Adipose tissue (tissue), 3 donors: ENCODE results near the gene CMIP. TPM values are rescaled to one million over a fixed set of nuclear protein-coding genes. Genes with fewer than 3 reads are reported as not detected.

Experiments
- H3K27ac ChIP-seq: one replicate; pipeline ENCODE4 v1.5.1; 2013; ENCODE audit warnings: low read depth, low read length
- WGBS, 3 donors: extraction: QIAGEN DNeasy Blood & Tissue Kit; methylation state at CpG; one replicate each; pipeline ENCODE4 v1.1.7; 2013; 5-methylcytosine and 5-hydroxymethylcytosine counted together
- polyA plus RNA-seq, 3 donors: library from polyadenylated mRNA; stranded (reverse); fragments of 200-250 nt; gene quantifications; one replicate each; pipeline ENCODE4 v1.2.3, GENCODE V29; 2013
- donor health status: healthy with polysubstance abuse.
- donor health status: Bipolar disorder and iron deficiency.
- donor health status: healthy.

CMIP gene
- polyA plus RNA-seq, 3 donors: 9.2 to 22.9 (median 13.3) TPM

GRCh38 chr16:81456523-81457325 lies 12.1 kb downstream of the CMIP start:
- no peak overlapping the region for H3K27ac ChIP-seq
- 66 to 88% (median 81%) methylated on average over 22 to 23 of the region's 23 CpGs for WGBS, 3 donors

GRCh38 chr16:81457326-81458133 lies 12.9 kb downstream of the CMIP start:
- WGBS, 3 donors: 51 to 61% (median 57%) methylated on average over 17 of the region's 17 CpGs
- no peak overlapping the region for H3K27ac ChIP-seq

GRCh38 chr16:81458149-81458669 lies 13.6 kb downstream of the CMIP start:
- 76 to 92% (median 88%) methylated on average over 8 of the region's 8 CpGs for WGBS, 3 donors
- no peak overlapping the region for H3K27ac ChIP-seq

- 91% methylated on average over 19 of the region's 19 CpGs for WGBS, 3 donors
- no peak overlapping the region for H3K27ac ChIP-seq
Observed at GRCh38 chr16:81458827-81459598, 14.4 kb downstream of the CMIP start.

GRCh38 chr16:81460075-81460474 lies 15.5 kb downstream of the CMIP start:
- no peak overlapping the region for H3K27ac ChIP-seq
- 59 to 87% (median 82%) methylated on average over 3 of the region's 3 CpGs for WGBS, 3 donors

GRCh38 chr16:81461243-81461642 lies 16.6 kb downstream of the CMIP start:
- WGBS, 3 donors: 94 to 96% (median 95%) methylated on average over 4 of the region's 4 CpGs
- no peak overlapping the region for H3K27ac ChIP-seq

- WGBS, 3 donors: 78 to 98% (median 80%) methylated on average over 4 of the region's 4 CpGs
Observed at GRCh38 chr16:81461766-81462165, 17.2 kb downstream of the CMIP start.

GRCh38 chr16:81462683-81463082 lies 18.1 kb downstream of the CMIP start:
- no peak overlapping the region for H3K27ac ChIP-seq
- 66 to 89% (median 86%) methylated on average over 4 of the region's 4 CpGs for WGBS, 3 donors

More at GRCh38 chr16:81461766-81462165, 17.2 kb downstream of the CMIP start:
- H3K27ac ChIP-seq: no peak overlapping the region

GRCh38 chr16:81463296-81463890 lies 18.8 kb downstream of the CMIP start:
- WGBS, 3 donors: 67 to 87% (median 74%) methylated on average over 16 of the region's 16 CpGs
- no peak overlapping the region for H3K27ac ChIP-seq

- 88 to 96% (median 93%) methylated on average over 5 of the region's 5 CpGs for WGBS, 3 donors
- no peak overlapping the region for H3K27ac ChIP-seq
Observed at GRCh38 chr16:81464279-81464678, 19.7 kb downstream of the CMIP start.

- 40 to 81% (median 80%) methylated on average over 18 of the region's 18 CpGs for WGBS, 3 donors
- no peak overlapping the region for H3K27ac ChIP-seq
Observed at GRCh38 chr16:81465375-81465943, 20.9 kb downstream of the CMIP start.

GRCh38 chr16:81466356-81466980 lies 21.9 kb downstream of the CMIP start:
- no peak overlapping the region for H3K27ac ChIP-seq
- 55 to 66% (median 61%) methylated on average over 7 of the region's 7 CpGs for WGBS, 3 donors

GRCh38 chr16:81467072-81467471 lies 22.5 kb downstream of the CMIP start:
- H3K27ac ChIP-seq: no peak overlapping the region

GRCh38 chr16:81467815-81468214 lies 23.2 kb downstream of the CMIP start:
- no peak overlapping the region for H3K27ac ChIP-seq
- WGBS, 3 donors: 85 to 99% (median 92%) methylated on average over 8 of the region's 8 CpGs

More at GRCh38 chr16:81467072-81467471, 22.5 kb downstream of the CMIP start:
- 96 to 97% (median 97%) methylated on average over 11 of the region's 11 CpGs for WGBS, 3 donors

- WGBS, 3 donors: 95 to 96% (median 95%) methylated on average over 19 of the region's 19 CpGs
- no peak overlapping the region for H3K27ac ChIP-seq
Observed at GRCh38 chr16:81468269-81468902, 23.8 kb downstream of the CMIP start.

- WGBS, 3 donors: 75 to 84% (median 78%) methylated on average over 4 of the region's 4 CpGs
- no peak overlapping the region for H3K27ac ChIP-seq
Observed at GRCh38 chr16:81469183-81469677, 24.6 kb downstream of the CMIP start.
